ENCODE results near the gene MMP7.
A peak's percentile ranks its signal among the peaks of the same experiment; 100 is the strongest.

Gene MMP7

GRCh38 chr11:102493524-102493923, 37.0 kb downstream of the MMP7 start:
- no peak for DNase-seq

GRCh38 chr11:102491969-102492368, 38.6 kb downstream of the MMP7 start:
- DNase-seq = no peak

DNA sequence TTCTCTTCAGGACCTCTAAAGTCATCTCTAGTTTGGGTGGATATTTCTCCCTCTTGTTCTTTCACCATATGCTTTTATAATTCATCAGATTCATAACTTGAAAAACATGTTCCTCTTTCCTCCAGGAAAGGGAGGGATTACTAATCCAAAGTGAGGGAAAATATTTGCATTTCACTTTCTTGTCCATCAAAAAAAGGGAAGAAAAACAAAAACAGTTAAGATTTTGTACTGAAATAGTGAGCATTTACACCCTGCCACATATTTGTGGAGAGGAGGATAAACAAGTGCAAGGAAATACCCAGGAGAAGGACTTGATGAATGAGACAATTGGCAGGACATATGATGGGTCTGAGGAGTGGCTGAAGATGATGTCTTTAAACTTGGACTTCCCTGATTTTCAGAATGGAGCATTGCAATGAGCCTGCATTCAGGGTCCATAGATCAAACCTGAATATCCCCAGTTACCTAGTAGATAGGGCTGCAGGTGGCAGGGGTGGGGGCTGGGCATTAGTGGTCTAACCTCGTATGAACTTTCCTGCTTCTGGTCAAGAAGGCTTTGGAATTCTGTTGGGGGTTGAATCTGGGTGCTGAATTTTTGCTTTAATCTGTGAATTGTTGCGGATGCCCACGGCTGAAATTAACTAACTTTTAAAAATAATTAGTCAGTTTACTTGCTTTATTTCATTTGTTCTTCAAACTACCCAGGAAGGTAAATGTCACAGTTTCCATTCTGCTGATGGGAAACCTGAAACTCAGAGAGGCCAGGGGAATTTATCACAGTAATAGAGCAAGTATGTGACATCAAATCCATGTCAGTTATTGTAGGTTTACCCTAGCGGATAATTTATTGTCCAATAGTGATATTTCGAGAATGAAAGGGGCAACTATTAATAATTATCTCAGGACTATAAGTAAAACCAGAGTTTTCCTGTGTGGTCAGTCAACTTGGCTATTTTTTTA, 41.1 kb downstream of the MMP7 start:
- no peak for DNase-seq

DNA sequence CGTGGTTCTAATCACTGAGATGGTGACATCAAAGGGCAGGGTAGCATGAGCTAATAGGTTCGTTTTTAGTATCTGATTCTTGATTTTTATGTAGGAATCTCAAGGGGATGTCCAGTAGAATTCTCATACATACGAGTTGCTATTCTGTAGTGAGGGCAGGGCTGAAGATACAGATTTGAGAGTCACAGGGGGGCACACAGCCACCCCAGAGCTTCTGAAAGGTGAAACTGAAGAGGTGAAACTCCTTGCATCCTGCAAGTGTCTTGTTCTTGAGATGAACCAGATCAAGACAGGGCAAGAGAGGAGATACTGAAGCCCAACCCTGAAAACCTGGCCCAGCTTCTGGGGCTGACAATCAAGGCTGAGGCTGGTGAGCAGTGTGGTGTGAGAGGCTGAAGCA, 42.3 kb downstream of the MMP7 start:
- no peak for DNase-seq

GRCh38 chr11:102487214-102487613, 43.3 kb downstream of the MMP7 start:
- DNase-seq = no peak

GRCh38 chr11:102486584-102486983, 44.0 kb downstream of the MMP7 start:
- no peak for DNase-seq

DNA sequence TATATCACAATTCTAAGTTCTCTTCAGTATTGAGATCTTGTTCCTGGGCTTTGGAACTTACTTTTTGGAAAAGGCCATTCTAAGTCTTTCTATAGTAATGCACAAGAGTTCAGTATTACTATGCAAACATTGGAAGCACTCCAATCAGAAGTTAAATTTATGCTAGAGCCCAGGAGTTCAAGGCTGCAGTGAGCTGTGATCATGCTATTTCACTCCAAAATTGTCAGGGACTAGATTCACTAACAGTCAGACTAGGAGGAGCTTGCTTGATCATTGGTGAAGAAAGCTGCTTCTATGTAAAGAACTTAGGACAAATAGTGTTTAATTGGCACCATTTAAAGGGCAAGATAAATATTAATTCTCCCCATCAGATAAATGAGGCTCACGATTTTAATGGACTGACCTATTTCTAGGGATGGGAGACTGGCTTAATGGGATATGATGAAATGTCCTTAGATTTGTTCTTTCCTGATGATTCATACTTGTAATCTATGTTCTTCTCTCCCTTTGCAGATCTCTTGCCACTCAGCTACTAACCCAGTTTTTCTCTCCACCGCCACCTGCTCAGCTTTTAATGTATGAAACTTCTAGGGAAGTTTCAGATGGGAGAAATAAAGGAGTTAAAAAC, 45.3 kb downstream of the MMP7 start:
- DNase-seq = no peak

DNA sequence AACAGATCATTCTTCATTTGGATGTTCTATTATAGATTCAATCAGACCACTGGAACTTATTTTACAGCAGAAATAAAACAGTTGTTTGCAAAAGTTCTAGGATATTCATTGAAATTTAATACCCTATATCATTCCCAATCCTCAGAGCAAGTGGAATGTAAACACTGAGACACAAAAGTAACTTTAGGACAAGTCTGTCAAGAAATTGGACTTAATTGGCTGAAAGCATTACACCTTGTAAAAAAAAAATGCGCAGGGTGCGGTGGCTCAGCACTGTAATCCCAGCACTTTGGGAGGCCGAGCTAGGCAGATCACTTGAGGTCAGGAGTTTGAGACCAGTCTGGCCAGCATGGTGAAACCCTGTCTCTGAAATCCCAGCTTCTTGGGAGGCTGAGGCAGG, 48.1 kb downstream of the MMP7 start:
- no peak for DNase-seq

DNA sequence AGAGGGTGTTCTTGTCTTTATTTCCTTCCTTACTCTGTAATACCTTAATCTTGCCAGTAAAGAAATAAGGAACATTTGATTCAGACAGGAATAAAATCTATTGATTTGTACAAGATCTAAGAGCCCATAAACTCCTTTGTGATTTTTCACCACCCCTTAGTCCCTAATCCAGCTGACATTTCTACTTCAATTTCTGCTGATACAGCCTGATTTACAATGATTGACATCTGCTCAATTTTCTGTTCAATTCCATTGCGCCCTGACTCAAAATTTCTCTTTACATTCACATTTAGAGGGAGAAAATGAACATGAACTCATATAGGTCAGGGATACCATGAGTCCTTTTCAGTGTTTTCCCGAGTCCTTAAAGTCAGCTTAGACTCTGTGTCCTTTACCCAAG, 50.8 kb downstream of the MMP7 start:
- no peak for DNase-seq

DNA sequence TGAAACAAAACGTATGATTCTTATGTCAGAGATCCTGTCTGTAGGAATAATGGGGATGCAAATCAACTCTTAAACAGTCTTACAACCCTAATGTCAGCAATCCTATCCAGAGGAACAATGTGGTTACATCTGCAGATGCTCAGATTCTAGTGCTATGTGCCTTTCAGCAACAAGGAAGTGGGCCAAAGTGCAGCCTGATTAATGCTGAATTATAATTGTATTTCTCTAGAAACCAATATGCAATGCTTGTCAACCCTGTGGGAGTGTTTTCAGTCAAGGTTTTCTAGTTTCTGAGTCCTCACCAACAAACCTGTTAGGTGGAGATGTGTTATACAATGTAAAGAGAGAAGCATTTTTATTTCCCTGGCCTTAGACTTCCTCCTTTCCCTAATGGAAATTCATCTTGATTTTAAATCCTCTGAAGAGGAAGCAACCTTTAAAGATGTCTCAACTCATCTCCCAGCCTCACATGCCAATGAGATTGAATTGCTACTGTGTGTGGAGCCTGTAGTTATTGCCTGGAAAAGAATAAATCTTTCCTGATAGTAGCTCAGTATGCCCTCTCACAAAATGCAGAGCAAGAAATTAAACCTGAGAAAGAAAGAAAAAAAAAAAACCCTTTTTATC, 51.8 kb downstream of the MMP7 start:
- no peak for DNase-seq

- peak in 1 of 5 donors; percentile 64 for DNase-seq
Observed at GRCh38 chr11:102476812-102477211, 53.7 kb downstream of the MMP7 start.

- DNase-seq = no peak
Observed at GRCh38 chr11:102476069-102476468, 54.5 kb downstream of the MMP7 start.

- DNase-seq = no peak
Observed at GRCh38 chr11:102473543-102473942, 57.0 kb downstream of the MMP7 start.

DNA sequence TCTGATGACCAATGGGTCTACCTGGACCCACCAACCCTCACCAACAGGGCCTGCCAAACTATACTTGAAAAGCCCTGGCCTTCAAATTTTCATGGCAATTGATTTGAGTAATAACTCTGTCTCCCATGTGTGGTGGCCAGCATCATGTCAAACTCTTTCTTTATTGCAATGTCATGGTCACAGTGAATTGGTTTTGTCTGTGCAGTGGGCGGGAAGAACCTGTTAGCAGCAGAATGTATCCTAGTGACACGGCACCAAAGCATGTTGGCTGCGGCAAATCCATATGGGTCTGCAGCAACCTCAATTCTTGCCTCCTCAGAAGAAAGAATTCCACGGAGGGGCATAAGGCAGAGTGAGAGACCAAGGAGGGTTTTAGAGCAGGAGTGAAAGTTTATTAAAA, 58.4 kb downstream of the MMP7 start:
- no peak for DNase-seq

DNA sequence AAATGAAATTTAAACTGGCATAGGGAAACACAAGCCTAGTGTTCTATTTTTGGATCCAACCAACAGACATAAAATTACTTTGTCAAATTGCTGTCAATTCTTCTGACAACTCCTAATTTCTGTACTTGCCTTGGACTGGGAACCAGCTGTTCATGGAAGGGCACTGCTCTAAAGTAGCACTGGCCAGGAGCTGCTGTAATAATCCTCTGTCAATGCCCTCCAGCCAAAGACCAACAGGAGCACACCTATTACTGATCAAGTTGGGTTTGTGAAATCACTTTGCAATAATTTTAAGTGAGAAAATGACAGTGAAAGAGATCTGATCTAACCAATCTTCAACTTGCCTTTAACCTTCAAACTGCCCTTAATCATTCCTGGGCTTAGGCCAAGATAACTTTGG, 59.1 kb downstream of the MMP7 start:
- DNase-seq = no peak
